Colon (tissue), 2 donors: ENCODE data around the gene CSNK2B.

Experiments used
- FAIRE-seq: peaks from 2 replicates; lab custom pipeline; 2012; peaks lifted over from hg19 to GRCh38; lab: Jason Lieb, UNC
- donor health status: control.
- donor health status: control.

Gene CSNK2B

GRCh38 chr6:31711233-31711632 lies 45.4 kb downstream of the CSNK2B start:
- no peak for FAIRE-seq

GRCh38 chr6:31712296-31712695 lies 46.4 kb downstream of the CSNK2B start:
- no peak for FAIRE-seq

GRCh38 chr6:31713465-31713864 lies 47.6 kb downstream of the CSNK2B start:
- FAIRE-seq: no peak

GRCh38 chr6:31713991-31714684 lies 48.3 kb downstream of the CSNK2B start:
- no peak for FAIRE-seq

GRCh38 chr6:31715022-31715958 lies 49.4 kb downstream of the CSNK2B start, which contains the start of gene LY6G6D:
Gene LY6G6D (plus strand): TSS chr6:31715348. CDS start chr6:31715356, 8 bp downstream.
- FAIRE-seq: no peak

- no peak for FAIRE-seq
Observed at GRCh38 chr6:31717499-31718222, 51.8 kb downstream of the CSNK2B start.

- no peak for FAIRE-seq
Observed at GRCh38 chr6:31718265-31718664, 52.4 kb downstream of the CSNK2B start.

GRCh38 chr6:31719001-31719400 lies 53.1 kb downstream of the CSNK2B start:
- no peak for FAIRE-seq
